Breast epithelium (tissue), 4 donors: ENCODE results near the gene TGFA. TPM values are rescaled to one million over a fixed set of nuclear protein-coding genes. Genes with fewer than 3 reads are reported as not detected.

Source experiments
- DNase-seq, 2 donors: peaks; one replicate each; pipeline ENCODE4 v3.0.0-alpha.2; 2019; ENCODE audit warnings: low spot score in 2 of 2
- H3K27ac ChIP-seq, 2 donors: fragments of 200-600 bp; sonication (generic) in 1 of 2; one replicate each; pipeline ENCODE4 v1.5.1; 2016 to 2019; ENCODE audit warnings: mild to moderate bottlenecking in 1 of 2
- H3K27me3 ChIP-seq, 2 donors: fragments of 200-600 bp; sonication (generic) in 1 of 2; one replicate each; pipeline versions ENCODE4 v1.5.1 to v1.6.0; 2017 to 2019; ENCODE audit warnings: control low read depth in 1 of 2, mild to moderate bottlenecking in 1 of 2
- H3K36me3 ChIP-seq: fragments of 200-600 bp; one replicate; pipeline ENCODE4 v1.5.1; 2019
- H3K4me1 ChIP-seq, 2 donors: fragments of 200-600 bp; sonication (generic); one replicate each; pipeline ENCODE4 v1.5.1; 2016 to 2019; ENCODE audit warnings: control low read depth in 1 of 2
- H3K4me3 ChIP-seq, 3 donors: fragments of 200-600 bp; sonication (generic); 1 replicate in 2 of 3; 2 replicates in 1 of 3; pipeline ENCODE4 v1.5.1; 2016 to 2019; ENCODE audit warnings: mild to moderate bottlenecking in 3 of 3, moderate library complexity in 2 of 3
- H3K9me3 ChIP-seq, 2 donors: fragments of 200-600 bp; sonication (generic) in 1 of 2; one replicate each; pipeline ENCODE4 v1.5.1; 2016 to 2019; ENCODE audit warnings: control low read depth in 1 of 2
- CTCF ChIP-seq, 3 donors: fragments of 450-650 bp; IDR thresholded peaks; one replicate each; pipeline ENCODE4 v1.5.1; 2016 to 2017; ENCODE audit warnings: antibody characterized with exemption in 3 of 3, mild to moderate bottlenecking in 3 of 3, moderate library complexity in 3 of 3
- POLR2A ChIP-seq: fragments of 450-650 bp; IDR thresholded peaks from one replicate; pipeline ENCODE4 v1.6.1; 2016; ENCODE audit warnings: antibody characterized with exemption, mild to moderate bottlenecking, moderate library complexity
- POLR2AphosphoS5 ChIP-seq, 3 donors: sonication (generic); formaldehyde crosslinking; IDR thresholded peaks; one replicate each; pipeline ENCODE4 v1.6.1; 2017; ENCODE audit warnings: antibody characterized with exemption in 3 of 3
- intact Hi-C: fragments of 100-400 bp; cut with DNase I; formaldehyde crosslinking; loops from one replicate; pipeline ENCODE4 v1.15.1; 2023; ENCODE audit warnings: low total_unique reads
- total RNA-seq, 3 donors: library from RNA; depleted of rRNA; stranded (reverse); fragments of >200 nt; gene quantifications; one replicate each; pipeline ENCODE4 v1.1.0, GENCODE V29; 2016

The TGFA gene
- total RNA-seq, 3 donors from 2014 or later = 1.1 to 16.1 (median 4.9) TPM

- Histone ChIP-seq H3K36me3 (no peaks in the 10 kb centered on the region), H3K27me3 (peaks cover 0 to 5% of the 10 kb centered on the region in 2 donors), H3K4me3 (no peak overlapping the region), H3K9me3 (no peaks in the 10 kb centered on the region), H3K4me1 (no peaks in the 10 kb centered on the region), H3K27ac (no peak overlapping the region)
- no peak for TF ChIP-seq POLR2A
- no peak for TF ChIP-seq CTCF (IDR thresholded peaks at IDR 0.05)
- no peak for TF ChIP-seq POLR2AphosphoS5 (IDR thresholded peaks at IDR 0.05)
- DNase-seq = no peak
- intact Hi-C loops = loop anchor here (10.0 kb wide), 1 partner anchor 806 kb away; no protein-coding TSS in a partner anchor
These were observed 6.8 kb upstream of the TGFA start for GRCh38 chr2:70560442-70560841.

DNA sequence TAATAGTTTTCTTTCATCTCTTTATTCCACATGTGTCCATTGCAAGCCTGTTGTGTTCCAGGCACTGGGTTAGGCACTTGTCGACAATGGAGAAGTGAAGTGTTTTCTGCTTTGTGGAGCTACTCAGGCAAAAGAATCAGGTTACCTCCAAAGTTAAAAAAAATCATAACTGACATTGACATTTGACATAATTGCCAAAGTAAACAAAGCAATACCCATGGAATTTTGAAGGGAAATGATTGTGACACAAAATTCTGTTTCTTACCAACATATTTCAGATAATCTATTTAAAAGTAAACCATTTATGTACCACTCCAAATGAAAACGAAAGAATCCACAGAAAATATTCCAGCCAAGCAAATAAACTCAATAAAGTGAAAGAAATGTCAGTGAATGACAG is 6.4 kb upstream of the TGFA start:
- Histone ChIP-seq H3K27me3 (peaks cover 0 to 5% of the 10 kb centered on the region in 2 donors), H3K27ac (no peak overlapping the region), H3K9me3 (no peaks in the 10 kb centered on the region), H3K4me3 (no peak overlapping the region), H3K4me1 (no peaks in the 10 kb centered on the region), H3K36me3 (no peaks in the 10 kb centered on the region)
- DNase-seq = no peak
- TF ChIP-seq POLR2AphosphoS5 (IDR thresholded peaks at IDR 0.05) (no peak), CTCF (IDR thresholded peaks at IDR 0.05) (no peak), POLR2A (no peak)
- intact Hi-C loops = loop anchor here (10.0 kb wide), 1 partner anchor 805 kb away; no protein-coding TSS in a partner anchor

- Histone ChIP-seq H3K27me3 (peaks cover 0 to 5% of the 10 kb centered on the region in 2 donors), H3K27ac (no peak overlapping the region)
- intact Hi-C loops = no loop called here
These were observed 4.7 kb upstream of the TGFA start for GRCh38 chr2:70558195-70558808.

GRCh38 chr2:70557171-70557838 is 3.7 kb upstream of the TGFA start:
- Histone ChIP-seq H3K36me3 (no peaks in the 10 kb centered on the region), H3K4me3 (no peak overlapping the region), H3K4me1 (no peaks in the 10 kb centered on the region), H3K9me3 (no peaks in the 10 kb centered on the region), H3K27me3 (peaks cover 0 to 5% of the 10 kb centered on the region in 2 donors), H3K27ac (no peak overlapping the region)
- DNase-seq = no peak
- intact Hi-C loops = no loop called here
- TF ChIP-seq CTCF (IDR thresholded peaks at IDR 0.05) (no peak), POLR2AphosphoS5 (IDR thresholded peaks at IDR 0.05) (no peak), POLR2A (no peak)

More at GRCh38 chr2:70558195-70558808, 4.7 kb upstream of the TGFA start:
- H3K4me1 ChIP-seq = no peaks in the 10 kb centered on the region
- H3K36me3 ChIP-seq = no peaks in the 10 kb centered on the region
- no peaks in the 10 kb centered on the region for H3K9me3 ChIP-seq
- DNase-seq = no peak
- no peak overlapping the region for H3K4me3 ChIP-seq
- TF ChIP-seq POLR2A = no peak
- no peak for TF ChIP-seq POLR2AphosphoS5 (IDR thresholded peaks at IDR 0.05)
- TF ChIP-seq CTCF (IDR thresholded peaks at IDR 0.05) = no peak

- Histone ChIP-seq H3K4me3 (no peak overlapping the region), H3K36me3 (no peaks in the 10 kb centered on the region), H3K27ac (no peak overlapping the region), H3K4me1 (no peaks in the 10 kb centered on the region), H3K9me3 (no peaks in the 10 kb centered on the region), H3K27me3 (peaks cover 0 to 5% of the 10 kb centered on the region in 2 donors)
- TF ChIP-seq POLR2AphosphoS5 (IDR thresholded peaks at IDR 0.05) = no peak
- TF ChIP-seq CTCF (IDR thresholded peaks at IDR 0.05) = no peak
- no peak for TF ChIP-seq POLR2A
- no peak for DNase-seq
- intact Hi-C loops = no loop called here
These were observed 3.0 kb upstream of the TGFA start for GRCh38 chr2:70556608-70557007.
